ENCODE results near the gene FES. TPM values are rescaled to one million over a fixed set of nuclear protein-coding genes. Genes with fewer than 3 reads are reported as not detected.

The FES gene
- total RNA-seq, 3 donors from 2014 or later (not counting 1 experiment from before 2014, with no cell fraction given), result 35.8 to 70.3 (median 52.5) TPM

DNA sequence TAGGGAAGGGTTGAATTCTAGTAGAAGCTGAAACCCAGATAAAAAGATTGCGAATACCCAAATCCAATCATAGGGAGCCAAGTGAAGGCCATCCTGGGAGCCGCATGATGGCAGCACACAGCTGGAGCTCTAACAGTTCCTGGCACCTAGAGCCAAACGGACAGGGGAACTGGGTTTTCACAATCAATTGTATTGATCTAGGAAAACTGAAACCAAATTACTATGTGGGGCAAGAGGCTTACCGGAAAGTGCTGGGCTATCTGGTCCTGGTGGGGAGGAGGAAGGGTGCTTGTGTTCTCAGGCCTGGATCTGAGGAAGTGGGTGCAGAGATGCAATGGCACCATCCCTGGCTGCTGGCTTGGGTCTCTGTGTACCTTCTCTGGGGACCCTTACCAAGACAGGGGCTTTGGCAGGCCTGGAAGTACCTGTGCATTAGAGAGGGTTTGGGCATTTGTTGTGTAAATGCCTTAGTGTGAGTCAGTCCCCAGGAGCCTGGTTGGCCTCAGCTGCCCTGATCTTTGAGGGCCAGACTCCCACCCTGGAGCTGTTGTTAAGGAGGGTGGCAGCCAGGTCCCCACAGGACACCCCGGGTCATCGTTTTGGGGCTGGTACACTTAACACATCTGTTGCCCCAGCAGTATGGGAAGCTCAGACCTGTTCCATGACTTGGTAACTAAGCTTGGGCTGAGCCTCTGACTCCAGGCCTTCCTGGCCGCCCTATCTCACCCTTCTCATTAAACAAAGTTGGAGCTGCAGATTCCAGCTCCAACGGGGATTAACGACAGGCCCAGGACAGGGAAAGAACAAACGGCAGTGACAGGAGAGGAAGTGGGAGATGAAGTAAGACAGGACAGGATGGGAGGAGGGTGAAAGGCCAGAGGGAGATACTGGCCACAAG is 24.8 kb upstream of the FES start:
- no peaks in the 10 kb centered on the region for H3K9me3 ChIP-seq (ENCODE audit: control insufficient read depth, insufficient read depth, low read length)
- Mint-ChIP-seq H3K36me3 (no peaks in the 10 kb centered on the region), H3K4me1 (peaks cover 19 to 32% of the 10 kb centered on the region in 2 donors), H3K9me3 (no peaks in the 10 kb centered on the region), H3K27me3 (ENCODE audit: low read depth in 2 of 2) (no peaks in the 10 kb centered on the region), H3K4me3 (no peak overlapping the region), H3K27ac (peak overlapping the region in 1 of 2 donors; percentile 29)
- TF ChIP-seq, protein P1, sequence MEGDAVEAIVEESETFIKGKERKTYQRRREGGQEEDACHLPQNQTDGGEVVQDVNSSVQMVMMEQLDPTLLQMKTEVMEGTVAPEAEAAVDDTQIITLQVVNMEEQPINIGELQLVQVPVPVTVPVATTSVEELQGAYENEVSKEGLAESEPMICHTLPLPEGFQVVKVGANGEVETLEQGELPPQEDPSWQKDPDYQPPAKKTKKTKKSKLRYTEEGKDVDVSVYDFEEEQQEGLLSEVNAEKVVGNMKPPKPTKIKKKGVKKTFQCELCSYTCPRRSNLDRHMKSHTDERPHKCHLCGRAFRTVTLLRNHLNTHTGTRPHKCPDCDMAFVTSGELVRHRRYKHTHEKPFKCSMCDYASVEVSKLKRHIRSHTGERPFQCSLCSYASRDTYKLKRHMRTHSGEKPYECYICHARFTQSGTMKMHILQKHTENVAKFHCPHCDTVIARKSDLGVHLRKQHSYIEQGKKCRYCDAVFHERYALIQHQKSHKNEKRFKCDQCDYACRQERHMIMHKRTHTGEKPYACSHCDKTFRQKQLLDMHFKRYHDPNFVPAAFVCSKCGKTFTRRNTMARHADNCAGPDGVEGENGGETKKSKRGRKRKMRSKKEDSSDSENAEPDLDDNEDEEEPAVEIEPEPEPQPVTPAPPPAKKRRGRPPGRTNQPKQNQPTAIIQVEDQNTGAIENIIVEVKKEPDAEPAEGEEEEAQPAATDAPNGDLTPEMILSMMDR (IDR thresholded peaks at IDR 0.05), result no peak
- intact Hi-C loops (cut with micrococcal nuclease), result no loop called here
- no peak overlapping the region for H3K4me3 ChIP-seq (ENCODE audit: low read length)
- H3K36me3 ChIP-seq (ENCODE audit: control insufficient read depth, insufficient read depth, low read length), result no peaks in the 10 kb centered on the region
- no peaks in the 10 kb centered on the region for H3K27me3 ChIP-seq (ENCODE audit: control insufficient read depth, insufficient read depth, low read length)
- H3K4me1 ChIP-seq (ENCODE audit: control insufficient read depth, insufficient read depth, low read length), result peaks cover 47% of the 10 kb centered on the region
- 75% methylated on average over 10 of the region's 10 CpGs for WGBS (ENCODE audit: insufficient coverage)
- no peak overlapping the region for H3K27ac ChIP-seq (ENCODE audit: low read length)
- ATAC-seq (no peak), DNase-seq (no peak)

DNA sequence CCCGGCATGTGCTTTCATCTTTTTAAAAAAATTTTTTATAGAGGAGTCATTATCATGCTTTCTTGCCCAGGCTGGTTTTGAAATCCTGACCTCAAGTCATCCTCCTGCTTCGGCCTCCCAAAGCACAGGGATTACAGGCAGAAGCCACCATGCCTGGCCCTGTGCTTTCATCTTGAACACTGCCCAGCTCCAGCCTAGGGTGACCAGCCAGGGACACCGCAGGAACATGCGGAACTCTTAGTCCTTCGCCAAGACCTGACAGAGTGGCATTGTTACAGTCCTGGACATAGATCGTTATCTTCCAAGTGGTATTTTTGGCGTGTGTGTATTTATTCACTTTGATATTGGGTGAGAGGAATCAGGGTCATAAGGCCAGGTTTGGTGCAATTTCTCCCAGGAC is 23.9 kb upstream of the FES start:
- no peaks in the 10 kb centered on the region for H3K9me3 Mint-ChIP-seq
- Histone ChIP-seq H3K36me3 (ENCODE audit: control insufficient read depth, insufficient read depth, low read length) (no peaks in the 10 kb centered on the region), H3K27ac (ENCODE audit: low read length) (no peak overlapping the region), H3K4me3 (ENCODE audit: low read length) (no peak overlapping the region), H3K4me1 (ENCODE audit: control insufficient read depth, insufficient read depth, low read length) (peaks cover 37% of the 10 kb centered on the region), H3K9me3 (ENCODE audit: control insufficient read depth, insufficient read depth, low read length) (no peaks in the 10 kb centered on the region), H3K27me3 (ENCODE audit: control insufficient read depth, insufficient read depth, low read length) (no peaks in the 10 kb centered on the region)
- H3K4me3 Mint-ChIP-seq, result no peak overlapping the region
- H3K4me1 Mint-ChIP-seq, result peaks cover 16 to 25% of the 10 kb centered on the region in 2 donors
- no peak for DNase-seq
- H3K27ac Mint-ChIP-seq, result no peak overlapping the region
- H3K27me3 Mint-ChIP-seq (ENCODE audit: low read depth in 2 of 2), result no peaks in the 10 kb centered on the region
- no peak for ATAC-seq
- intact Hi-C loops (cut with micrococcal nuclease), result no loop called here
- TF ChIP-seq, protein P1 (IDR thresholded peaks at IDR 0.05), result no peak
- no peaks in the 10 kb centered on the region for H3K36me3 Mint-ChIP-seq
- 91% methylated on average over 7 of the region's 7 CpGs for WGBS (ENCODE audit: insufficient coverage)

DNA sequence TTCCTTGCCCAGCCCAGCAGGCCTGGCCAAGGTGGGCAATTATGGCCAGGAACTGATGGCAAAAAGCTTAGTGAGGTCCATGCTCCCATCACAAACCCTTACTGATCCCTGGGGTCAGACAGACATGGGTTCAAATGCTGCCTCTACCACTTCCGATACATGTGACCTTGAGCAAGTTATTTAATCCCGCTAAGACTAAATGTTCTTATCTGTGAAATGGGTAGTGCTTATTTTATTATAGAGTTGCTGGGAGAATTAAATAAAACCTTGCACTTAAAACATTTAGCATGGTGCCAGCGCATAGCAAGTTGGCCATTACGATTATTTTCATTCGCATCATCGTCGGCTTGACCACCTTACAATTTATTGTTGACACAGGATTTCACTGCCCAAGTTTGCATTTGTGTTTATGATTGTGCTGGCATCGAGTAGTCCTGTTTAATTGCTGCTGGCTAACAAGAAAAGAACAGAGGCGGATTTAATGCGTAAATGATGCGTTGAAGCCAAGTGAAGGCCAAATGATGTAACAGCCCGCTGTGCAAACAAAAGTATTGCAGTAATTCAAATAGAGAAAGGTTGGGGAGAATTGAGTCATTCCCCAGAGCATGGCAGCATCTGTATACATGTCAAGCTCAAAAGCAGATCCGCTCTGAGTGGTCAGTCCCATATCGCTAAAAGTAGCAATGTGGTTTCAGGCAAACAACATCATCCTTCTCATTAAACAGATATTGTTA is 23.2 kb upstream of the FES start:
- Histone ChIP-seq H3K27ac (ENCODE audit: low read length) (no peak overlapping the region), H3K36me3 (ENCODE audit: control insufficient read depth, insufficient read depth, low read length) (no peaks in the 10 kb centered on the region), H3K27me3 (ENCODE audit: control insufficient read depth, insufficient read depth, low read length) (no peaks in the 10 kb centered on the region), H3K9me3 (ENCODE audit: control insufficient read depth, insufficient read depth, low read length) (no peaks in the 10 kb centered on the region), H3K4me1 (ENCODE audit: control insufficient read depth, insufficient read depth, low read length) (peaks cover 31% of the 10 kb centered on the region), H3K4me3 (ENCODE audit: low read length) (no peak overlapping the region)
- Mint-ChIP-seq H3K27me3 (ENCODE audit: low read depth in 2 of 2) (no peaks in the 10 kb centered on the region), H3K9me3 (no peaks in the 10 kb centered on the region), H3K27ac (no peak overlapping the region), H3K4me3 (no peak overlapping the region), H3K4me1 (peaks cover 16 to 23% of the 10 kb centered on the region in 2 donors), H3K36me3 (no peaks in the 10 kb centered on the region)
- 93% methylated on average over 12 of the region's 14 CpGs for WGBS (ENCODE audit: insufficient coverage)
- intact Hi-C loops (cut with micrococcal nuclease), result no loop called here
- DNase-seq, result no peak
- TF ChIP-seq, protein P1 (IDR thresholded peaks at IDR 0.05), result no peak
- no peak for ATAC-seq
